OCI-LY7 (cell line): ENCODE data around the gene ZFHX3. TPM values are rescaled to one million over a fixed set of nuclear protein-coding genes. Genes with fewer than 3 reads are reported as not detected.

Source experiments
- BruUV-seq: library from RNA; stranded (reverse); fragments of 400-500 nt; replicated peaks from 2 replicates; lab custom pipeline; 2021; lab: Mats Ljungman, UMichigan
- CTCF ChIA-PET: fragments of 300-600 bp; sonication (Branson Sonifier 250); formaldehyde crosslinking; loops from one replicate; lab custom pipeline; 2022; ENCODE audit warnings: antibody characterized with exemption; ENCODE audit not compliant: unreplicated experiment; lab: Charles Lee
- POLR2A ChIA-PET: fragments of 300-600 bp; sonication (Branson Sonifier 250); formaldehyde crosslinking; loops from one replicate; lab custom pipeline; 2022; ENCODE audit warnings: antibody characterized with exemption; lab: Charles Lee
- DNase-seq: peaks from one replicate; pipeline ENCODE4 v3.0.0-alpha.2; 2015; ENCODE audit warnings: low spot score
- H2AFZ ChIP-seq: fragments of 200-600 bp; sonication (generic), shearing (Covaris generic); 2 replicates; pipeline ENCODE4 v1.6.1; 2014; ENCODE audit warnings: mild to moderate bottlenecking, antibody characterized with exemption, low read length, moderate library complexity
- H3K27ac ChIP-seq: fragments of 200-600 bp; sonication (generic); 2 replicates; pipeline ENCODE4 v1.5.1; 2014; ENCODE audit warnings: mixed run types, low read depth, mild to moderate bottlenecking, moderate library complexity, low read length, inconsistent platforms; ENCODE audit not compliant: poor library complexity, severe bottlenecking
- H3K36me3 ChIP-seq: fragments of 200-600 bp; sonication (generic); 2 replicates; pipeline ENCODE4 v1.6.1; 2014; ENCODE audit warnings: mild to moderate bottlenecking, antibody characterized with exemption, low read length, moderate library complexity, mixed read lengths; ENCODE audit not compliant: insufficient read depth
- H3K4me1 ChIP-seq: fragments of 200-600 bp; sonication (generic); 2 replicates; pipeline ENCODE4 v1.5.1; 2014; ENCODE audit warnings: mild to moderate bottlenecking, low read length; ENCODE audit not compliant: insufficient read depth, poor library complexity, severe bottlenecking
- H3K4me2 ChIP-seq: fragments of 200-600 bp; sonication (generic); 2 replicates; pipeline ENCODE4 v1.6.1; 2014; ENCODE audit warnings: mild to moderate bottlenecking, low read length
- H3K4me3 ChIP-seq: fragments of 200-600 bp; sonication (generic); 2 replicates; pipeline ENCODE4 v1.5.1; 2014; ENCODE audit warnings: mild to moderate bottlenecking, low read depth, low read length; ENCODE audit not compliant: poor library complexity, severe bottlenecking
- H3K79me2 ChIP-seq: fragments of 200-600 bp; sonication (generic); 2 replicates; pipeline ENCODE4 v1.6.1; 2016; ENCODE audit warnings: low read depth, mild to moderate bottlenecking, low read length, moderate library complexity, mixed read lengths; ENCODE audit not compliant: insufficient read depth
- H3K9me2 ChIP-seq: fragments of 200-600 bp; sonication (generic); 2 replicates; pipeline ENCODE4 v1.6.1; 2016; ENCODE audit warnings: mild to moderate bottlenecking, low read length, mixed read lengths; ENCODE audit not compliant: insufficient read depth
- H3K9me3 ChIP-seq: fragments of 200-600 bp; sonication (generic); 2 replicates; pipeline ENCODE4 v1.6.1; 2014; ENCODE audit warnings: mild to moderate bottlenecking, mixed run types, low read length, mixed read lengths
- H4K20me1 ChIP-seq: fragments of 200-600 bp; sonication (generic); 2 replicates; pipeline ENCODE4 v1.6.1; 2014; ENCODE audit warnings: mild to moderate bottlenecking, antibody characterized with exemption, low read length, moderate library complexity, mixed read lengths; ENCODE audit not compliant: insufficient read depth
- EZH2phosphoT487 ChIP-seq: fragments of 200-600 bp; sonication (generic); IDR thresholded peaks from 2 replicates; pipeline ENCODE4 v1.6.1; 2018; ENCODE audit warnings: low read depth, borderline replicate concordance, mild to moderate bottlenecking, mixed run types, antibody characterized with exemption, low read length, moderate library complexity, mixed read lengths
- intact Hi-C: fragments of 100-400 bp; cut with micrococcal nuclease; formaldehyde crosslinking; loops from one replicate; pipeline ENCODE4 v1.10.0; 2022; ENCODE audit not compliant: unreplicated experiment
- total RNA-seq, 2 experiments: library from RNA; depleted of rRNA in 1 of 2; stranded (reverse); fragments of >200 nt in 1 of 2; shearing (Covaris generic) in 1 of 2; gene quantifications; 2 replicates each; pipeline ENCODE4 v1.2.3, GENCODE V29; 2014 to 2022
- TF ChIP-seq, protein P1 (sequence below): fragments of 200-600 bp; sonication (generic); conservative IDR thresholded peaks from 2 replicates; pipeline ENCODE4 v1.5.1; 2014; ENCODE audit warnings: mild to moderate bottlenecking, antibody characterized with exemption, low read length, moderate library complexity, mixed read lengths

Gene ZFHX3
- total RNA-seq, 2 experiments from 2014 or later, result 1.3 to 6.2 TPM

- Histone ChIP-seq H3K36me3 (no peaks in the 10 kb centered on the region), H3K9me2 (no peaks in the 10 kb centered on the region), H4K20me1 (no peaks in the 10 kb centered on the region; the same call in 1 of the 2 replicates), H3K4me3 (no peak overlapping the region), H3K27ac (no peak overlapping the region), H3K4me1 (no peaks in the 10 kb centered on the region), H3K9me3 (no peaks in the 10 kb centered on the region), H2AFZ (no peak overlapping the region), H3K4me2 (no peak overlapping the region), H3K79me2 (no peaks in the 10 kb centered on the region)
- DNase-seq, result no peak
- POLR2A ChIA-PET, result no interaction called here
- CTCF ChIA-PET, result no interaction called here
- no TSS peak for BruUV-seq
- TF ChIP-seq, protein P1, sequence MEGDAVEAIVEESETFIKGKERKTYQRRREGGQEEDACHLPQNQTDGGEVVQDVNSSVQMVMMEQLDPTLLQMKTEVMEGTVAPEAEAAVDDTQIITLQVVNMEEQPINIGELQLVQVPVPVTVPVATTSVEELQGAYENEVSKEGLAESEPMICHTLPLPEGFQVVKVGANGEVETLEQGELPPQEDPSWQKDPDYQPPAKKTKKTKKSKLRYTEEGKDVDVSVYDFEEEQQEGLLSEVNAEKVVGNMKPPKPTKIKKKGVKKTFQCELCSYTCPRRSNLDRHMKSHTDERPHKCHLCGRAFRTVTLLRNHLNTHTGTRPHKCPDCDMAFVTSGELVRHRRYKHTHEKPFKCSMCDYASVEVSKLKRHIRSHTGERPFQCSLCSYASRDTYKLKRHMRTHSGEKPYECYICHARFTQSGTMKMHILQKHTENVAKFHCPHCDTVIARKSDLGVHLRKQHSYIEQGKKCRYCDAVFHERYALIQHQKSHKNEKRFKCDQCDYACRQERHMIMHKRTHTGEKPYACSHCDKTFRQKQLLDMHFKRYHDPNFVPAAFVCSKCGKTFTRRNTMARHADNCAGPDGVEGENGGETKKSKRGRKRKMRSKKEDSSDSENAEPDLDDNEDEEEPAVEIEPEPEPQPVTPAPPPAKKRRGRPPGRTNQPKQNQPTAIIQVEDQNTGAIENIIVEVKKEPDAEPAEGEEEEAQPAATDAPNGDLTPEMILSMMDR, result no peak
- TF ChIP-seq EZH2phosphoT487, result no peak
- intact Hi-C loops, result no loop called here
Measured at GRCh38 chr16:73026754-73027684, 20.9 kb downstream of the ZFHX3 start.

- Histone ChIP-seq H3K9me2 (no peaks in the 10 kb centered on the region), H3K27ac (no peak overlapping the region), H3K79me2 (no peaks in the 10 kb centered on the region), H3K4me1 (no peaks in the 10 kb centered on the region), H3K4me3 (no peak overlapping the region), H3K9me3 (no peaks in the 10 kb centered on the region), H3K36me3 (no peaks in the 10 kb centered on the region), H4K20me1 (no peaks in the 10 kb centered on the region; the same call in 1 of the 2 replicates), H2AFZ (no peak overlapping the region), H3K4me2 (no peak overlapping the region)
- ChIA-PET POLR2A (interaction anchor here (0.6 kb wide), 1 partner anchor 34 kb away, joined by 4 read pairs; no protein-coding TSS in a partner anchor), CTCF (no interaction called here)
- no peak for DNase-seq
- no peak for TF ChIP-seq EZH2phosphoT487
- intact Hi-C loops, result no loop called here
- no TSS peak for BruUV-seq
Measured at GRCh38 chr16:73025856-73026210, 22.1 kb downstream of the ZFHX3 start.

- Histone ChIP-seq H3K36me3 (no peaks in the 10 kb centered on the region), H2AFZ (no peak overlapping the region), H3K27ac (no peak overlapping the region), H3K4me3 (no peak overlapping the region), H4K20me1 (no peaks in the 10 kb centered on the region), H3K79me2 (no peaks in the 10 kb centered on the region), H3K4me2 (no peak overlapping the region), H3K9me3 (no peaks in the 10 kb centered on the region), H3K4me1 (no peaks in the 10 kb centered on the region), H3K9me2 (no peaks in the 10 kb centered on the region)
- CTCF ChIA-PET, result no interaction called here
- DNase-seq, result no peak
- TF ChIP-seq, protein P1, result no peak
- TF ChIP-seq EZH2phosphoT487, result no peak
- POLR2A ChIA-PET, result no interaction called here
- intact Hi-C loops, result no loop called here
- no TSS peak for BruUV-seq
Measured at GRCh38 chr16:73025151-73025855, 22.6 kb downstream of the ZFHX3 start.
